ENCODE measurements around the gene PFN3.
A peak's percentile ranks its signal among the peaks of the same experiment; 100 is the strongest.

The PFN3 gene

DNA sequence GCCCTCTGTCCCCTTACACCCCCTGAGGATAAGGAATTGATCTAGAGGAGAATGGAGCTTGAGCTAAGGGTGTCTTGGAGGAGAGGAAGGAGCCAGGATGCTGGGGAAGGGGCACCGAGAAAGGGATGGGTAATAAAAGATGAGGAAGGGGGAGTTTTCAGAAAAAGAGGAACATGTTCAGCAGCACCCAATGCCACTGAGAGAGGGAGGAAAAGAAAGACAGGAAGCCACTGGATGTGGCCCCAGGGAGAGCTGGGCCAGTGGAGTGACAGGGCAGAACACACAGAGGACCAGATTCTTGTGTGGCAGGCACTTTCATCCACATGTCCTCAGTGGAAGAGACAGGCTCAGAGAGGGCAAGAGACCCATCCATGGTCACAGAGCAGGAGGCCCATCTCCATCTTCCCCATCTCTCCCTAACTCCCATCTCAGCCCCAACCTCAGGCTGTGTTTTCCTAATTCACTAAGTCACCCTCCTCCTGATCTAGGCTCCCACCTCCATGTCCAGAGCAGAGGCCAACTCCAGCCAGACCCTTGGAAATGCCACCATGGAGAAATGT lies 7.2 kb downstream of the PFN3 start:
- H3K4me3 ChIP-seq (ENCODE audit: low read depth in 1 of 5, low read length in 5 of 5): no peak overlapping the region
- no peaks in the 10 kb centered on the region for H3K9me3 ChIP-seq (ENCODE audit: control insufficient read depth in 5 of 5, low read length in 5 of 5)
- no peak overlapping the region for H3K9ac ChIP-seq (ENCODE audit: low read length in 5 of 5)
- H3K27me3 ChIP-seq (ENCODE audit: control insufficient read depth in 5 of 5, insufficient read depth in 4 of 5, low read length in 5 of 5): peaks cover 0 to 31% (median 16%) of the 10 kb centered on the region in 5 donors
- H3K27ac ChIP-seq (ENCODE audit: low read depth, low read length): no peak overlapping the region
- no peaks in the 10 kb centered on the region for H3K36me3 ChIP-seq (ENCODE audit: control insufficient read depth in 5 of 5, insufficient read depth in 5 of 5, low read length in 5 of 5)
- H3K4me1 ChIP-seq (ENCODE audit: control insufficient read depth in 5 of 5, insufficient read depth in 5 of 5, low read length in 5 of 5): peaks cover 4 to 25% (median 21%) of the 10 kb centered on the region in 5 donors

DNA sequence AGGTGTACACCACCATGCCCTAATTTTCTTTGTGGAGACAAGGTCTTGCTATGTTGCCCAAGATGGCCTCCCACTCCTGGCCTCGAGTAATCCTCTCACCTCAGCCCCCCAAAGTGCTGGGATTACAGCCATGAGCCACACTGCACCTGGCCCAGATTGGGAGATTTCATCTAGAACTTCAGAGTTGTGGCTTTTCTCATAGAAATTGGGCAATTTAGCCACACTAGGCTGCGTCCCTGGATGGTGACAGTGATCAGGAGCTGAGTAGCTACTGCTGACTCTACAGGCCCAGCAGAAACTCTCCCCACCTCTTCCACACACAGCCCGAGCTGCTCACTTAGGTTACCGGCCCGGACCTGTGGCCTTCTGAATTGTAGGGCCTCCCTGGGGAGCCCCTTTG lies 7.7 kb downstream of the PFN3 start:
- Histone ChIP-seq H3K36me3 (ENCODE audit: control insufficient read depth in 5 of 5, insufficient read depth in 5 of 5, low read length in 5 of 5) (no peaks in the 10 kb centered on the region), H3K4me1 (ENCODE audit: control insufficient read depth in 5 of 5, insufficient read depth in 5 of 5, low read length in 5 of 5) (peaks cover 4 to 26% (median 23%) of the 10 kb centered on the region in 5 donors), H3K27ac (ENCODE audit: low read depth, low read length) (no peak overlapping the region), H3K27me3 (ENCODE audit: control insufficient read depth in 5 of 5, insufficient read depth in 4 of 5, low read length in 5 of 5) (peaks cover 0 to 29% (median 12%) of the 10 kb centered on the region in 5 donors), H3K9me3 (ENCODE audit: control insufficient read depth in 5 of 5, low read length in 5 of 5) (no peaks in the 10 kb centered on the region), H3K9ac (ENCODE audit: low read length in 5 of 5) (no peak overlapping the region), H3K4me3 (ENCODE audit: low read depth in 1 of 5, low read length in 5 of 5) (no peak overlapping the region)

DNA sequence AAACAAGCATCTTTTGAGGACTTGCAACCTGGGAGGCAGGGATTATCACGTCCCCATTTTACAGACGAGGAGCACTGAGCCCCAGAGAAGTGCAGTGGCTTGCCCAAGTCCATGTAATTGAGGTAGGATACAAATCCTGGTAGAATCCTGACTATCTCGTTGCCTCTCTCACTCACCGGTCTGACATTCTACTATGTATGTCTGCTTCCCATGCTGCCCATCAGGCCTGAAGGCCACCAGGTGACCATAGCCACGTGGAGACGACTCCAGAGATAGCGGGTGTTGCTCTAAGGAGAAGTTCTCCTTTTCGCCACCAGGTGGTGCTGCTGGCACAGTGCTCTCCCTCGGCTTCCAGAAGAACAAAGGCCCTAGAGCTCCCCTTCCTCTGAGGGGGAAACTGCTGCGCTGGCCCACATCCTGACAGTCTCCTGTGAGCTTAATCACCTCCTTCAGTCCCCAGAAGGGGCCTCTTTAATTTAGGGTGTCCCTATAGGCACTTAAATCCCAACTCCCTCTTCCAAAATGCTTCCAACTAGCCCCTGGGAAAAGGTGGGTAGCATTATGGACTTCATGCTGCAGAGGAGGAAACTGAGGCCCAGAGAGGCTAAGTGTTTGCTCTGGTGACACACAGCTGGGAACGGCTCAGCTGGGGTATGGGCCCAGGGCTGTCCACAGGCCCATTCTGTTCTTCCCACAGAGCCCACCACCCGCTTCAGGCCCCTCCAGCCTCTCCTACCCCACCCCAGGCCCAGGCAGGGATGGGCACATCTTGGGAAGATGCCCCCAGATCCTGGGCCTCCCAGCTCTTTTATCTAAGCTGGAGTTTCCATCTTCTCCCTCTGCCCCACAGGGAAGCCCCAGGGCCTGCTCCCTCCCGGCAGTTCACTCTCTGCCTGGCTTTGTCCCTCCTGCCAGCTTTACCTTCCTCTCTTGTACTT lies 9.8 kb downstream of the PFN3 start:
- Histone ChIP-seq H3K9me3 (ENCODE audit: control insufficient read depth in 5 of 5, low read length in 5 of 5) (no peaks in the 10 kb centered on the region), H3K27me3 (ENCODE audit: control insufficient read depth in 5 of 5, insufficient read depth in 4 of 5, low read length in 5 of 5) (peaks cover under 1 to 21% (median 13%) of the 10 kb centered on the region in 5 donors), H3K4me1 (ENCODE audit: control insufficient read depth in 5 of 5, insufficient read depth in 5 of 5, low read length in 5 of 5) (peaks cover 4 to 26% (median 23%) of the 10 kb centered on the region in 5 donors), H3K27ac (ENCODE audit: low read depth, low read length) (no peak overlapping the region), H3K36me3 (ENCODE audit: control insufficient read depth in 5 of 5, insufficient read depth in 5 of 5, low read length in 5 of 5) (no peaks in the 10 kb centered on the region), H3K4me3 (ENCODE audit: low read depth in 1 of 5, low read length in 5 of 5) (no peak overlapping the region), H3K9ac (ENCODE audit: low read length in 5 of 5) (peak overlapping the region in 1 of 5 donors; percentile 15)

DNA sequence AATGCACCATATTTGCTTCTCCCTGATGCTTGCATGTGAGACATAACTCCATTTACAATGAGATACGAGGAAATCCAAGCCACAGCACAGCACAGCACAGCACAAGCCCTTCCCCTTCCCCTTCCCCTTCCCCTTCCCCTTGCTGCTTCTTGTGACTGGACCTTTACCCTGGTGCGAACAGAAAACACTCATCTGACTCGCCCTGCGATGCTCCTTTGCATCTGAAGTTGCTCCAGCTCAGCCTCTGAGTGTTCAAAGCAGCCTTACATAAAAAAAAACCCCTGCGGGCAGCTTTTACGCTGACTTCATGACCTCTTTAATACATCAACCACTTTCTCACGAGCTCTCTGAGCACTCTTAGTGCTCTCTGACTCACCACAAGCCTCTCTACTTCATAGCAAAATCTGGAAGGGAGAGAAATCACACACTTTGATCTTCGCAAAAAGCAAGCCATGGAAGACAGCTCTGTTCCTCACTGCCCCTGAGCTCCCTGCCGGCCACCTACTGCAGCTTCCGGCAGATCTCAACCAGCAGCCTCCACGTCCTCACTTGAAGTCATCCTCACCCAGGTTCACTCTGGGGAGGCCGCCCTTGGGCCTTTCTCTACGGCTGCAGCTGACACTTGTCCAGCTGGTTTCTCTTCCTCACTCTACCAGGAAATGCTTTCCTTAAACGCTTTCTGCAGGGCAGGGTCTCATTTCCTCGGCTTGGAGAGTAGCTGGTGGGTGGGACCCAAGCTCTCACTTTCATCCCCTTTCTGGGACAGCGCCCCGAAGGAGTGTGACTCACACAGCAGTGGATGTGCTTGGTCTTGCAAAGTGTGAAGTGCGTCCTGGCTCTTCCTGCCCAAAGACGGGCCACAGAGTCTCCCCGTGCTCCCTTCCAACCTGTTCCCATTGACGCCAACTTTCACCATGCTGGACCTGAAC lies 11.0 kb downstream of the PFN3 start:
- Histone ChIP-seq H3K9me3 (ENCODE audit: control insufficient read depth in 5 of 5, low read length in 5 of 5) (no peaks in the 10 kb centered on the region), H3K9ac (ENCODE audit: low read length in 5 of 5) (no peak overlapping the region), H3K4me3 (ENCODE audit: low read depth in 1 of 5, low read length in 5 of 5) (peak overlapping the region in 2 of 5 donors; percentile 8 to 20), H3K27ac (ENCODE audit: low read depth, low read length) (no peak overlapping the region), H3K4me1 (ENCODE audit: control insufficient read depth in 5 of 5, insufficient read depth in 5 of 5, low read length in 5 of 5) (peaks cover 4 to 26% (median 23%) of the 10 kb centered on the region in 5 donors), H3K36me3 (ENCODE audit: control insufficient read depth in 5 of 5, insufficient read depth in 5 of 5, low read length in 5 of 5) (no peaks in the 10 kb centered on the region), H3K27me3 (ENCODE audit: control insufficient read depth in 5 of 5, insufficient read depth in 4 of 5, low read length in 5 of 5) (peaks cover 5 to 30% (median 13%) of the 10 kb centered on the region in 5 donors)

DNA sequence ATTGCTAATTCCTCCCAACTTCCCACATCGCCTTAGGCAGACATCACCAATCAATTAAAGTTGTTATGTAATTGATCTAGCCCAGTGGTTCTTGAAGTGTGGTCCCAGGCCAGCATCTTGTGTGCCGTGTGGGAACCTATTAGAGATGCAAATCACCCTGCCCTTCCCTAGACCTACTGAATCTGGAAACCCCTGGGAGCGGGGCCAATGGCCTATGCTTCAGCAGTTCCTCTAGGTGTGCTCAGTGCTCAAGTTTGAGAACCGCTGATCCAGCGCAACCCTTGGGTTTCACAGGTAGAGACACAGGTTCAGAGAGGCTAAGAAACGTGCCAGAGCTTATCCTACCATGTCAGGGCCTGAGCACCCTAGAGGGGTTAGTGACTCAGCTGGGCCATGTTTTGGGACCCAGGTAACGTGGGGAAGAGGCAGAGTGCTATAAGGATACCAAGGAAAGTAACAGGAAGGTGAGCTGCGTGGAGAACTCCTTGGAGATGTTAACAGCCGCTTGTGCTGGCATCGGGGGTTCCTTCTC lies 11.9 kb downstream of the PFN3 start:
- no peak overlapping the region for H3K4me3 ChIP-seq (ENCODE audit: low read depth in 1 of 5, low read length in 5 of 5)
- H3K27ac ChIP-seq (ENCODE audit: low read depth, low read length): no peak overlapping the region
- H3K36me3 ChIP-seq (ENCODE audit: control insufficient read depth in 5 of 5, insufficient read depth in 5 of 5, low read length in 5 of 5): no peaks in the 10 kb centered on the region
- H3K27me3 ChIP-seq (ENCODE audit: control insufficient read depth in 5 of 5, insufficient read depth in 4 of 5, low read length in 5 of 5): peaks cover 5 to 29% (median 14%) of the 10 kb centered on the region in 5 donors
- peaks cover 4 to 26% (median 23%) of the 10 kb centered on the region in 5 donors for H3K4me1 ChIP-seq (ENCODE audit: control insufficient read depth in 5 of 5, insufficient read depth in 5 of 5, low read length in 5 of 5)
- no peaks in the 10 kb centered on the region for H3K9me3 ChIP-seq (ENCODE audit: control insufficient read depth in 5 of 5, low read length in 5 of 5)
- H3K9ac ChIP-seq (ENCODE audit: low read length in 5 of 5): peak overlapping the region in 1 of 5 donors; percentile 23

DNA sequence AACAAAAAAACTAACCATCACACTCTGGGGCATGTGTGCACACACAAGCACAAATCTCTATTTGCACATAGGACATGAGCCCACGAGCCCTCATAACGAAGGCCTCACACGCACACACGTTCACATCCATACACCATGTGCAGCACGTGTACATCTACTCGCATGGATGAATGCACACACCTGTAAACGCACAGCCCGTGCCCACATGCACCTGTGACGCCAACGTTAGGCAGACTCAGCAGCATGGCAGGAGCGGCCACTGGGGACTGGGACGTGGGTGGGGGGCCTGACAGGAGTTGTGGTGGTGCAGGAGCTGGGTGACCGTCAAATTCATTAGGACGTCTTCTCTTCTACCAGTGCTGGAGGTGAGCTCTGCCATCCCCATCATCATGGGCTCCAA lies 13.1 kb downstream of the PFN3 start:
- Histone ChIP-seq H3K27me3 (ENCODE audit: control insufficient read depth in 5 of 5, insufficient read depth in 4 of 5, low read length in 5 of 5) (peaks cover 5 to 31% (median 19%) of the 10 kb centered on the region in 5 donors), H3K9me3 (ENCODE audit: control insufficient read depth in 5 of 5, low read length in 5 of 5) (no peaks in the 10 kb centered on the region)

DNA sequence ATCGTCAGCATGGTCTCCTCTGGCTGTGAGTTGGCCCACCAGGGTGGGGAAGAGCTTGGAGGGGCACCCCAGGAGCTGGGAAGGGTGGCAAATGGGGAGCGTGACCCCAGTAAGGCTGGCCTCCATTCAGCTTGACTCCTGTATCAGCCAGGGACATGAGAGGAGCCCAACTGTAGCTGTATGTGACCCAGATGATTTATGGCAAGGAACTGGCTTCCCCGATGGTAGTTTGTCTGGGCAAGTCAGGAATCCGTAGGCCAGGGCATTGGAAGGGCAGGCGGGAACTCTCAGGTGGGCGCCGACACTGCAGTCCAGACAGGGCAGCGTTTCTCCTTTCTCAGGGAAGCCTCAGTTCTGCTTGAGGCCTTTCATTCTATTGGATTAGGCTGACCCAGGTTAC lies 13.9 kb downstream of the PFN3 start:
- Histone ChIP-seq H3K27ac (ENCODE audit: low read depth, low read length) (no peak overlapping the region), H3K4me1 (ENCODE audit: control insufficient read depth in 5 of 5, insufficient read depth in 5 of 5, low read length in 5 of 5) (peaks cover 4 to 28% (median 24%) of the 10 kb centered on the region in 5 donors), H3K9ac (ENCODE audit: low read length in 5 of 5) (no peak overlapping the region), H3K9me3 (ENCODE audit: control insufficient read depth in 5 of 5, low read length in 5 of 5) (no peaks in the 10 kb centered on the region), H3K27me3 (ENCODE audit: control insufficient read depth in 5 of 5, insufficient read depth in 4 of 5, low read length in 5 of 5) (peaks cover 5 to 32% (median 19%) of the 10 kb centered on the region in 5 donors), H3K36me3 (ENCODE audit: control insufficient read depth in 5 of 5, insufficient read depth in 5 of 5, low read length in 5 of 5) (no peaks in the 10 kb centered on the region), H3K4me3 (ENCODE audit: low read depth in 1 of 5, low read length in 5 of 5) (no peak overlapping the region)

More for the DNA sequence above, 13.1 kb downstream of the PFN3 start:
- Histone ChIP-seq H3K27ac (ENCODE audit: low read depth, low read length) (no peak overlapping the region), H3K36me3 (ENCODE audit: control insufficient read depth in 5 of 5, insufficient read depth in 5 of 5, low read length in 5 of 5) (no peaks in the 10 kb centered on the region), H3K9ac (ENCODE audit: low read length in 5 of 5) (no peak overlapping the region), H3K4me1 (ENCODE audit: control insufficient read depth in 5 of 5, insufficient read depth in 5 of 5, low read length in 5 of 5) (peaks cover 4 to 27% (median 24%) of the 10 kb centered on the region in 5 donors), H3K4me3 (ENCODE audit: low read depth in 1 of 5, low read length in 5 of 5) (no peak overlapping the region)

DNA sequence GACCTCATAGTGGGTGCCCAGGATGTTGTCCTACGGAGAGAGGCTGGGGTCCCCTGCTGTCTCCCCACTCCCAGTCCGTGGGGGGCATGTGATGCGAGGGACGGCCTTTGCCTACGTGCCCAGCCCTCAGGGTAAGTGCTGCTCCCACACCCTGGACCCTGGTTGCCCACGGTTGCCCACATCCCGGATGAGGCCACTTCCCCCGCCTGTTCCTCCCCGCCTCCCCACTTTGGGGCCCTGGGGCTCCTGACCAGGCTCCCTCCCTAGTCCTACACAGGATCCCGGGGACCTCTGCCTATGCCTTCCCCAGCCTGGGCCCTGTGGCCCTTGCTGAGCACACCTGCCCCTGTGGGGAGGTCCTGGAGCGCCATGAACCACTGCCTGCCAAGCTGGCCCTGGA lies 14.7 kb downstream of the PFN3 start:
- peaks cover 11 to 36% (median 24%) of the 10 kb centered on the region in 5 donors for H3K27me3 ChIP-seq (ENCODE audit: control insufficient read depth in 5 of 5, insufficient read depth in 4 of 5, low read length in 5 of 5)
- no peak overlapping the region for H3K9ac ChIP-seq (ENCODE audit: low read length in 5 of 5)
- H3K4me3 ChIP-seq (ENCODE audit: low read depth in 1 of 5, low read length in 5 of 5): no peak overlapping the region
- H3K4me1 ChIP-seq (ENCODE audit: control insufficient read depth in 5 of 5, insufficient read depth in 5 of 5, low read length in 5 of 5): peaks cover 4 to 28% (median 23%) of the 10 kb centered on the region in 5 donors
- no peaks in the 10 kb centered on the region for H3K36me3 ChIP-seq (ENCODE audit: control insufficient read depth in 5 of 5, insufficient read depth in 5 of 5, low read length in 5 of 5)
- no peaks in the 10 kb centered on the region for H3K9me3 ChIP-seq (ENCODE audit: control insufficient read depth in 5 of 5, low read length in 5 of 5)
- no peak overlapping the region for H3K27ac ChIP-seq (ENCODE audit: low read depth, low read length)

DNA sequence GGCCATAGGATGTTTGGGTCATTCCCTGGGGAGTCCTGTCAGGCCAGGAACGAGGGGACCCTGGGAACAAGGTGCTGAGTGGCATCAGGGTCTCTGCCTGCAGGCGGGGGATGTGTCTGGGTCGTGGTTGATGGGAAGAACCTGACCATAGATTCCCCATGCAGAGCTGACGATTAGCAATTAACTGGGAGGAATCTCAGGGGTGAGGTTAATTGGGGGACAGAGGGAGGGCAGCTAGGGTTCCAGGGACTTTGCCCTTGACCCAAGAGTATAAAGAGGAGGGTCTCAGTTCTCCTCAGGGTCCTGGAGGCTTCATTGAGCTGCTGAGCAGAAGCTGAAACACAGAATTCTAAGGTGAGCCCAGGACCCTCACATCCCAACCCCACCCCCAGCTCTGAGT lies 16.3 kb downstream of the PFN3 start, which contains the start of gene SLC34A1:
Gene SLC34A1 (plus strand): TSS at position 301 of the 400 bp plus-strand sequence. CDS start 1,308 bp downstream, outside the sequence.
- Histone ChIP-seq H3K27ac (ENCODE audit: low read depth, low read length) (no peak within 1 kb of the TSS), H3K27me3 (ENCODE audit: control insufficient read depth in 5 of 5, insufficient read depth in 4 of 5, low read length in 5 of 5) (peaks cover 11 to 32% (median 21%) of the 10 kb centered on the region in 5 donors), H3K9ac (ENCODE audit: low read length in 5 of 5) (no peak within 1 kb of the TSS), H3K9me3 (ENCODE audit: control insufficient read depth in 5 of 5, low read length in 5 of 5) (no peaks in the 10 kb centered on the region), H3K36me3 (ENCODE audit: control insufficient read depth in 5 of 5, insufficient read depth in 5 of 5, low read length in 5 of 5) (no peaks in the 10 kb centered on the region), H3K4me3 (ENCODE audit: low read depth in 1 of 5, low read length in 5 of 5) (no peak within 1 kb of the TSS), H3K4me1 (ENCODE audit: control insufficient read depth in 5 of 5, insufficient read depth in 5 of 5, low read length in 5 of 5) (peaks cover 0 to 15% (median 7%) of the 10 kb centered on the region in 5 donors)
